ENCODE data around the gene WIF1.

Gene WIF1

DNA sequence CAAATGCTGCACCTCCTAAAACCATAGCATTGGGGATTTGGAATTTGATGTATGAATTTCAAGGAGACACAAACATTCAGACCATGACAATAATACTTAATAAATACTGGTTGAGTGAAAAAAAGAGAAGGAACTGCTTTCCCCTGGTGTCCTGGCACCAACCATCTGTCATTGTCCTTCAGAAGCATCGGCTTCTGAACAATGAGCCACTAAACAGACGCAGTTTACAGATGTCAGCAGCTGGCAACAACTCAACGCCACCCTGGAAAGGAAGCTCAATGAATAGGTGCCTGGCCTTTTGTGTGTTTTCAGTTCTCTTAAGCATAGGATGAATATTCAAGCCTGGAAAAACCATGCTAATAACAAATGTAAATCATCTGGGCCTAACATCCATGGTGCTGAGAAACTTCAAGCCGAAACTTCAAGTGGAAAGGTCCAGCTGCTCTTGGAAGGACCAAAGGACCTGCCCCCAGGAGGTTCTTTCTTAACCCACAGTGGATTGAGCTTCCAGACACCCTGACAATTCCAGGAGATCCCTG is 101.3 kb downstream of the WIF1 start:
- no peak for DNase-seq

DNA sequence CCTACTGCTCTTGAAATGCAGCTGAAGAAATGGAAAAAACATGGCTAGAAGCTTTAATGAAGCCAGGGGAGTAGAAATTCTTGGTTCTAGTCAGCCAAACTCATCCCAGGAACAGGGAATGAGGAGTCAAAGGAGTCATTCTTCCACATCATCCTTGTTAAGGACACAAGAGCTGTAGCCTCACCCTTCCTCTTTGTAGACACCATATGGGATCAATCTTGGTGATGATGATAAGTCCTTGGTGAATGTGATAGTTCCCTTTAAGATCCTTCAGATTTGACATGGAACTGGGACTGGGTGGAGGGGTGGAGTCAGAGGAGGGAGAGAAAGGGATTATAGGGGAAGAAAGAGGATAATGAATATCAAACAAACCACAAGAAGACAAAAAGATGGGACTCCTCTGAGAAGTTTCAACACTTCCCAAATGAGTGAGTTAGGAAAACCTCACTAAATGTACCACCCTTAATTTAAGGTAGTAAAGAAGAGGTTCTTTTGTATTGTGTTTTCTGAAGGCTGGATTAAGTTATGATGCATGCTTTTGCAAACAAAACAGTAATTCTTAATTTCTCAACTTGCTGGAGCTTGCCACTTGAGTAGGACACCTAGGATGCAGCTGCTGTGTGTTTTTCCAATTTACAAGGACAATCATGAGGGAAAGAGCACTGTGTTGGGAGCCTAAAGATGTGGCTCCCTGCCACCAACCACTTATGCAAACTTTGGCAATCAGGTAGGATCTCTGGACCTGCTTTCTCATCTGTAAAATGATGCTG is 104.0 kb downstream of the WIF1 start:
- DNase-seq, result no peak

DNA sequence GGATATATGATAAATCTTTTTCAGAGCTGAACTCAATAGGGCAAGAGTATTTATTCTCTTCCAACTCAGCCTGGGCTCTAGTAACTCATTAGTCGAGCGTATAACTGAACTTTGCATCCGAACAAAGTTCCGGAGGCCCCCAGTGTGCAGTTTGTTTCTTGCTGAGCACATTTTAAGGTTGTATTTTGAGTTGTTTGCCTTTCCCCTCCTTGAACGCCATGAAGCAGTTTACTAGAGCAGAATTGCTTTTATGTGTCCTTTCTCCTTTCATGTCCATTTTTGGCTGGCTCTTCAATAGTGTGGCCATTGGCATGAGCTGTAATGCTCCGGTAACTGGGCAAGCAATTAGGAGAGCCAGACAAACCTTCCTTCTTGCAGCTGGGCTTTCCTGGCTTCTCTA is 105.3 kb downstream of the WIF1 start:
- no peak for DNase-seq

DNA sequence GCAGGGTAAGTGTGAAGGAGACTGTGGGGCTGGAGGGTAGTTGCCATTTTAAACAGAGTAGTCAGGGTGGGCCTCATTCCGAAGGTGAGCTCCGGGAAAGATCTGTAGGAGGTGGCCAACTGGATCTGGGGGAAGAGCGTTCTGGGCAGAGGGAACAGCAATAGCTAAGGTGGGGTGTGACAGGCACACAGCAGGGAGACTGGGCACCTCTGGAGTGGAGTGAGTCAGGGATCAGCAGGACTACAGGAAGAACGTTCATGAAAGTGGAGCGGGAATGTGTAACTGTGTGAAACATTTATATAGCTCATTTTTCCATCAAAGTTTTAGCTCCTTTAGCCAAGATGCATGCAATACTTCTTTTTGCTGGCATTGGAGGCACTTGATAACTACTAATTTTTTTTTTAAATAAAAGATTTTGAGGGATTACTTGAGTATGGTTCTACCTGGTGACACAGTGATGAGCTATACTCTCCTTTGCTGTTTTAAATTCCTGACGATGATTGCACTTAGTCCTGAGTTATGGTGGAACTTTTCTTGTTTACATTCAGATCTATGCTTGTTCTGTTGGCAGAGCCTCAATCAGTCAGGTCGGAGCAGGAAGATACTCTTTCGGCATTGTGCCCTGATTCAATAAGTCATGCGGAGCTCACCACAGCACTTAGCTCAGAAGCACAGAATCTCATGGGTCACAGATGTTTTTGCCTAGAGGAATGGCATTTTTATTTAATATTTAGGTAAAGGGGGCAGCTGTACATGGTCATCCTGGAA is 106.4 kb downstream of the WIF1 start:
- no peak for DNase-seq

DNA sequence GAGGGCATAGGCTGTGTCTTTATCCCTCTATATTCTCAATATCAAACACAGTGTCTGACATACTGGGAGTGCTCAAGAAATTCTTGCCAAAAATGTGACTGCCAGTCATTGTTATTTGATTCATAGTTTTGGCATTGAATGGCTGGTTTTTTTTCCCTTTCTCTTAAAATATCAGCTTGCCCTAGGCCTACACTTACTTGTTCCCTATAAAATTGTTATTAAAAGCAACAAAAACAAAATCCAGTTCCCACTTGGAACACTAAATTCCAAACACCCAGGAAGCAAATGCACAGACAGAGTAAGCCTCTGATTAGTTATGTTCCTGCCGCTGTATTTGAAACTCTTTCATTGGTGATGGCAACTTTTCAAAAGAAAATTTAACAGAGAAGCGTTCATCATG is 110.7 kb downstream of the WIF1 start:
- no peak for DNase-seq

DNA sequence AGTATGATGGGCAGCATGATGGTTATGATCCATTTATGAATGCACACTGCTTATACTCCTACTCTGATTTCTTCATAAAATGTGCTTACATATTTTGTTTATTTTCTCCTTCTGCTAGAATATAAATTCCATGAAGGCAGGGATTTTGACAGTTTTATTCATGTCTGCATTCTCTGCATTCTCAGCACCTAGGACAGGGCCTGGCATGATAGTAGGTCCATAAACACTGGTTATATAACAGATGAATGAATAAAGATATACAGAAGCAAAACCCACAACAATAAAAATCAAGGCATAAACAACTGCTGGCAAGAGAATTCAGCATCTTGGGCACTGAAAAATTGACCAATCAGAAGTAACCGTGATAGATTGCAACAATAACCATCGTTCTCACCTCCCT is 115.4 kb downstream of the WIF1 start:
- no peak for DNase-seq

DNA sequence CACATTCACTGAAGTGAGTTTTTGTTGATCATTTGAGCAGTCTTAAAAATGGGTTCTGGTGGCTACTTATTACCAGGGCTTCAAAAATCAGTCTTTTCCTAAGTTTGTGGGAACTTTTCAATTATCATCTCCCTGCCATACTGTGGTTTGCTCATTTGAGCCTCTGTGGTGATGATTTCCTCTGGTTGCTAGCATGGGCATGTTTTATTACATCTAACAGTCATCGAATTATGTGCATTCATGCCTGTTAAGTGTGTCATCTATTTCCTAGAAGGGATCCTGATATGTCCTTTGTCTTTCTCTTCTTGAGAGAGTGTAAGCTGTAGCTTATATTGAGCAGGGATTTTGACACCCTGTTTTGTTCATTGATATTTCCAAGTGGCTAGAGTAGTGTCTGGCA is 116.8 kb downstream of the WIF1 start:
- DNase-seq, result no peak

Measured in suppressor macrophage treated with lipopolysaccharide for 4 hours (primary cell).